ENCODE measurements around the gene ZNF746. TPM values are rescaled to one million over a fixed set of nuclear protein-coding genes. Genes with fewer than 3 reads are reported as not detected.
"Not testable (repeated sequence)": the region's sequence is repeated elsewhere in the genome, so short reads cannot be mapped to it uniquely, and the experiment has no call there.

ZNF746 gene
- total RNA-seq, 1 donor: 13.2 TPM

DNA sequence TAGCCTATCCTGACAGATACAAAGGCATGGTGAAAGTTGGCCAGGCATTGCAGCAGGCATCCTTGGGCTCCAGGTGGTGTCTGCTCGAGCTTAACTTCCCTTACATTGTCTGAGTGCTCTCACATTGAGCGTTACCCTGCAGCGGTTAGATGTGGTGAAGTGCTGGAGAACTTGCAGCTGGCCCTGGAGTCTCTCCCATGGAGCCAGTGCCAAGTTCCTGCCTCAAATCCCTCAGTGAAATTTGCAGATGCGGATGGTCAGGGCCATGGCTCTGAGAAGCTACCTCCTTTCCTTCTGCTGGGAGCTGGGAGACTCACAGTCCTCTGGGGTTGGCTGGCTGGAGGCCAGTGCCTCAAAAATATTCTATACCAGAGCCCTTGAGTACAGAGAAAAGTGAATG, 3.3 kb upstream of the ZNF746 start:
- H3K4me3 ChIP-seq (ENCODE audit: low read depth, low read length): no peak overlapping the region
- DNase-seq (ENCODE audit: low read depth): peak; percentile 42
- TF ChIP-seq, protein P1, sequence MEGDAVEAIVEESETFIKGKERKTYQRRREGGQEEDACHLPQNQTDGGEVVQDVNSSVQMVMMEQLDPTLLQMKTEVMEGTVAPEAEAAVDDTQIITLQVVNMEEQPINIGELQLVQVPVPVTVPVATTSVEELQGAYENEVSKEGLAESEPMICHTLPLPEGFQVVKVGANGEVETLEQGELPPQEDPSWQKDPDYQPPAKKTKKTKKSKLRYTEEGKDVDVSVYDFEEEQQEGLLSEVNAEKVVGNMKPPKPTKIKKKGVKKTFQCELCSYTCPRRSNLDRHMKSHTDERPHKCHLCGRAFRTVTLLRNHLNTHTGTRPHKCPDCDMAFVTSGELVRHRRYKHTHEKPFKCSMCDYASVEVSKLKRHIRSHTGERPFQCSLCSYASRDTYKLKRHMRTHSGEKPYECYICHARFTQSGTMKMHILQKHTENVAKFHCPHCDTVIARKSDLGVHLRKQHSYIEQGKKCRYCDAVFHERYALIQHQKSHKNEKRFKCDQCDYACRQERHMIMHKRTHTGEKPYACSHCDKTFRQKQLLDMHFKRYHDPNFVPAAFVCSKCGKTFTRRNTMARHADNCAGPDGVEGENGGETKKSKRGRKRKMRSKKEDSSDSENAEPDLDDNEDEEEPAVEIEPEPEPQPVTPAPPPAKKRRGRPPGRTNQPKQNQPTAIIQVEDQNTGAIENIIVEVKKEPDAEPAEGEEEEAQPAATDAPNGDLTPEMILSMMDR (IDR thresholded peaks at IDR 0.05; ENCODE audit: insufficient read depth, low read length): no peak

DNA sequence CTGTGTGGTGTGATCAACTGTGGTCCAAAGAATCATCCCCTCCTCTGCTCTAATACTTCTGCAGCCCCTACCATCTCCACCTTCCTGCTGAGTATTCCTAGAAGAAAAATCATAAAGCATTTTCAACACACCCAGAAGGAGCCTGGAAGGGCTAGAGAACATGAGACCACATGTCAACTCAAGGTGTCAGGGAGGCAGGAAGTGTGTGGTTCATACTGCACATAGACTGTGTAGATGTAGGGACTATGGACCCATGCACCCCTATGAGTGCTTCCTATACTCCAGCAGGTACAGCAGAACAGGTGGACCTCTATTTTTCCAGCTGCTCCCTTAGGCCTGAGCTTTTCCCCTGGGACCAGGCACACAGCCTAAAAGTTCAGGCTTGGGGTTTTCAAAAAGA, 2.6 kb upstream of the ZNF746 start:
- TF ChIP-seq, protein P1 (IDR thresholded peaks at IDR 0.05; ENCODE audit: insufficient read depth, low read length): no peak
- DNase-seq (ENCODE audit: low read depth): no peak
- H3K4me3 ChIP-seq (ENCODE audit: low read depth, low read length): no peak overlapping the region

DNA sequence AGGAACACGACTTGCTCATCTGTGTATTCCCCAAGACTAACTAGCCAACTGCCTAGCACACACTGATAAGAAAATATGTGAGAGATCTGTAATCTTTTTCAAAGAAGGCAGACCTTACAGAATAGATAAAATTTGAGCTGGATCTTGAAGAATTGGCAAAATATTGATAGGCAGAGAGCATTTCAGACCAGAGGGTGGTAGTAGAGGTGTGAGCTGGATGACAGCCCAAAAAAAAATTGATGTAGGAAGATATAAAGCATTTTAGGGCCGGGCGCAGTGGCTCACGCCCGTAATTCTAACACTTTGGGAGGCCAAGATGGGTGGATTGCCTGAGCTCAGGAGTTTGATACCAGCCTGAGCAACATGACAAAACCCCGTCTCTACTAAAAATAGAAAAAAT, 1.2 kb upstream of the ZNF746 start:
- TF ChIP-seq, protein P1 (IDR thresholded peaks at IDR 0.05; ENCODE audit: insufficient read depth, low read length): no peak
- no peak overlapping the region for H3K4me3 ChIP-seq (ENCODE audit: low read depth, low read length)
- DNase-seq (ENCODE audit: low read depth): no peak

DNA sequence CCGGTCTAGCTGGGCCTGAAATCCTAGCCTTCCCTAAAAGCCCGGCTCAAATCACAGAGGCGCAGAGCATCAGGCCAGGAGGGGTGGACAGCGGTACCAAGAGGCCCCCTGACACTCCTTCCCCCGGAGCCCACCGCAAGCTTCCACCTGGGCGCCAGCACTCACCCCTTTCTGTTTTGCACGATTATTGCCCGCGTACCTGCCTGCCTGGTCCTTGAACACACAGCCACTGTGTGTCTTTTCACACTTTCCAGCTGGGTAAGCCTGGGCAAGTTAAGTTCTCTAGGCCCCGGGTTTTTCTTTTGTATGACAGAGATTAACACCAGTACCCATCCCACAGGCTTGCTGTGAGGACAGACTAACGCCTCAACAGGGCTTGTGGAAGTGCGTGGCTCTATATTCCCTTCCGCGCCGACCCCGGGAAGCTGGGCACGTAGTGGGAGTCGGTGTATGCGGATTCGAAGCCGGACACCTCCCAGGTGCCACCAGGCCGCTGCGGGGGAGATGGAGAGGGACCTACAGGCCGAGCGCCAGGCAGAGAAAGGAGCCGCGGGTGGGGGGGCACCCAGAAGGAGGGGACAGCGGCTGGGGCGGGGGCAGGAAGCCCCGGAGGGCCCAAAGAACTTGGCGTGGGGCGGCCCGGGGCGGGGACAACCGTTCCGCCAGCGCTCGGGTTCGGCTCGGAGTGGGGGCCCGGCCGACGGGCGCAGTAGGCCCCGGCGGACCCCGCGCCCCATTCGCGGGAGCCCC, 792 bp downstream of the ZNF746 start:
- TF ChIP-seq, protein P1 (IDR thresholded peaks at IDR 0.05; ENCODE audit: insufficient read depth, low read length): no peak
- peak overlapping the region; percentile 83 for H3K4me3 ChIP-seq (ENCODE audit: low read depth, low read length)
- peak; percentile 29 for DNase-seq (ENCODE audit: low read depth)

GRCh38 chr7:149495785-149496641, 1.6 kb downstream of the ZNF746 start:
- peak overlapping the region; percentile 83 for H3K4me3 ChIP-seq (ENCODE audit: low read depth, low read length)
- TF ChIP-seq, protein P1 (IDR thresholded peaks at IDR 0.05; ENCODE audit: insufficient read depth, low read length): no peak
- peak; percentile 84 for DNase-seq (ENCODE audit: low read depth)

DNA sequence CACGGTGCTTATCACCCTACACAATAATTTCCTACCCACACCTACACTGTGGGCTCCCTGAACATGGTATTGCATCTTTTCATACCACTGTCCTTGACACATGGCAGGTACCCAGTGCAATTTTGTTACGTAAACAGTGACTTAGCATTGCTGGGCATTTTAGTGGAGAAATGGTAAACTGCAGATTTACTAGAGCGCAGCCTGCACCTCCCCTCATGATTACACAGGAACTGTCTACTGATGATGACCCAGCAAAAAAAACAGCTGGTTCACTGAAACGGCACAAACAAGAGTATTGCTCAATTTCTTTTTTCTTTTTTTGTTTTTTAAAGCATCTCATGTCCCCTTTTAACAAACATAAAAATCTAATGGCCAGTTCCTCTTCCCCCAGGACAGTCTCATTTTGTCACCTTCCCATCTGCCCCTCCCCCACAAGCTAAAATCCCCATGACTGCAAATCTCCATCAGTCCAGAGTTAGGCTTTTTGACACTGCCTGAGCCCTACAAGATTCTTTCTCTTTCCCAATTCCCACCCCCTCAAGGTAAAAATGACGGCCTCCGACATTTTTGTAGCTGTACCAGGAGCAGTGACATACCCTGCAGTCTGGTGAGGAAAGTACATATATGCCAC, 2.8 kb downstream of the ZNF746 start:
- TF ChIP-seq, protein P1 (IDR thresholded peaks at IDR 0.05; ENCODE audit: insufficient read depth, low read length): no peak
- H3K4me3 ChIP-seq (ENCODE audit: low read depth, low read length): no peak overlapping the region
- peak; percentile 45 for DNase-seq (ENCODE audit: low read depth)

DNA sequence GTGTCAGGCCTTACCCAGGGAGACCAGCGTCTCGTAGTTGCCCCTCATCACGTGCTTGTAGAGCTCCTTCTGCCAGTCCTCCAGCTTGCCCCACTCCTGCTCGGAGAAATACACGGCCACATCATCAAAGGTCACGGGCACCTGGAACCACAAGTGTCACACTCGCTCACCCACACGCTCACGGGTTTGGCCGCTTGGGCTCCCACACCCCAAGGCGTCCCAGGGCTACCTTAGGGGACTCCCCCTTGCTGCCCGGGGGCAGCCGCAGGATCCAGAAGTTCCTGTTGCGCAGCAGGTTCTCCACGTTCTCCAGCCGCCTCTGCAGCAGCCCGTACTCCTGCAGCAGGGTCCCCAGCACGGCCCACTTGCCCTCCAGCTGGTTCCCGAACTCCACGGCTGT, 3.6 kb downstream of the ZNF746 start:
- DNase-seq (ENCODE audit: low read depth); H3K4me3 ChIP-seq (ENCODE audit: low read depth, low read length): not testable (repeated sequence)

Data from fibroblast of the aortic adventitia (primary cell).